DMS153 (cell line): ENCODE results near the gene RENBP.
"Not testable (repeated sequence)": the region's sequence is repeated elsewhere in the genome, so short reads cannot be mapped to it uniquely, and the experiment has no call there.

Source experiments
- DNase-seq: peaks from one replicate; lab custom pipeline; 2025; lab: John Stamatoyannopoulos, UW

RENBP gene

DNA sequence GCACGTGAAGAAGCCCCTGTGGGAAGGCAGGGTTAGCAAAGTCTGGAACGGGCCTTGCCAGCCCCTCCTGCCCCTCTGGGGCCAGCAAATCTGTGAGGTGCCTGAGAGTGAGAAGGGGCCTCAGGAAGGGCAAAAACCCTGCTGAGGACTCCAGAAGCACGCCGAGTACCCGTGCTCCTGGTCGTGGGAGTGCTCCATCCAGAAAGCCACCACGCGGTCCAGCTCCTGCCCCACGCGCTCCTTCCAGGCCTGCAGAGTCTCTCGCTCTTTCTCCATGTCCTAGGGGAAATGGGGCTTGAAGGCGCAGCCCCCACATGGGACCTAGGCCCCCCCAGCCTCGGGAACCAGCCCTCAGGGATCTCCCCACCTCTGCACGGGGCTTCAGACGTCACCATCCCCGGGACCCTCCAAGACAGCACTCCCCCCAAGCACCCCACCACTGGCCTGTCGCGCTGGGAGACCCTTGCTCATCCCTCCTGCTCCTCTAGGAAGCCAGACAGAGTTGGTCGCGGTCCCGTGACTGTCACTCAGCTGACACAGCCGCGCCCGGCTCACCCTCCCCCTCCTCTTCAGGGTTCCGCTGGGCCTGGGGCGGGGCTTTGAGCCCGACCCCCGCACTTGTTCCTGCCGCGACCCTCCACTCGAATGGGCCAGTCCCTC lies at the start of gene RENBP:
TSS of gene RENBP (minus strand) at position 504 of the 660 bp plus-strand sequence. CDS start at position 471, 33 bp downstream.
- no peak for DNase-seq

DNA sequence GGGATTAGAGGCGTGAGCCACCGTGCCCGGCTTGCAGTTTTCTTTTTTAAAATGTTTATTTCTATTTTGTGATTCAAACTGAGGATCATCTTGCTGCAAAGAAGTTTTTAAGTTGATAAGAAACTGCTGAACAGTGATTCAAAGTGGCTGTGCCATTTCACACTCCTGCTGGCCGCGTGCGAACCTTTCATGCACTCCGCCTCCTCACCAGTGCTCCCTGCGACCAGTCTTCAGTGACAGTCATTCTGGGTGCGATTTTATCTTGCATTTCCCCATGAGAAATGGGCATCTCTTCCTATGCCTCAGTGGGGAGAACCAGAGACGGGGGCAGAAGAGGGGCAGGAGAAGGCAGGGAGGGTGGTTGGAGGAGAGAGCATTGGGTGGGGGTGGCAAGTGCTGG lies 49.5 kb upstream of the RENBP start:
- DNase-seq, result no peak

DNA sequence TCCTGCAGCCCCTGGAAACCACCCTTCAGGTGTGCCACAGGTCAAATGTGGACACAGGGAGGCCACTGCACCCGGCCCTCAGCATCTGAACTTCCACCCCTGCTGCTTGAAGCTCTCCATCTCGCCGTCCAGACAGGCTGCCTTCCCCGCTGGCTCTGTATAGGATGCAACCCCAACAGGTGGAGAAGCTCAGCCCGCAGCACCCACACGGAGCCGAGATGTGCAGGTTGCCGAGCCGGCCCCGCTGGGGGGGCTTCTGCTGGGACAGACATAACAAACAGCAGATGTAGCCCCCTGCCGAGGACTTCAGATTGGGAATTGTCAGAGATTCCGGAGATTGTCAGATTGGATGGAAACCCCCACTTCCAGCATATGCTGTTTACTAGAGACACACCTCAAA lies 48.6 kb upstream of the RENBP start:
- DNase-seq, result no peak

DNA sequence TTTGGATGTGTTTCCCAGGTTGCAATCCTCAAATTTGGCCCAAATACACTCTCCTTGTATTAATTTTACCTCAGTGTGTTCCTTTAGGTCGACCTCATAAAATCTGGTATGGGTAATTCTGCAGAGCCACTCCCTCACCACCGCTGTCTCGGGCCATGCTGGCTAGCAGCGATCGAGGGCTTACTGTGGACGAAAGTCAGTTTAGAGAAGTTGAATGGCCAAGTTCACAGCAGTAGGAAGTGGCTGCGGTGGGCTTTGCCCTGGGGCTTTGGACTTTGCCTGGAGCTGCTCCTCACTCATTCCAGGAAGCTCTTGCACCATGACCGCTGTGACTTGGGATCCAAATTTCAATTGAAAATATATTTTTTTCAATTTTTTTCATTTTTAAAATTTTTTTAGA lies 47.7 kb upstream of the RENBP start:
- DNase-seq, result no peak

DNA sequence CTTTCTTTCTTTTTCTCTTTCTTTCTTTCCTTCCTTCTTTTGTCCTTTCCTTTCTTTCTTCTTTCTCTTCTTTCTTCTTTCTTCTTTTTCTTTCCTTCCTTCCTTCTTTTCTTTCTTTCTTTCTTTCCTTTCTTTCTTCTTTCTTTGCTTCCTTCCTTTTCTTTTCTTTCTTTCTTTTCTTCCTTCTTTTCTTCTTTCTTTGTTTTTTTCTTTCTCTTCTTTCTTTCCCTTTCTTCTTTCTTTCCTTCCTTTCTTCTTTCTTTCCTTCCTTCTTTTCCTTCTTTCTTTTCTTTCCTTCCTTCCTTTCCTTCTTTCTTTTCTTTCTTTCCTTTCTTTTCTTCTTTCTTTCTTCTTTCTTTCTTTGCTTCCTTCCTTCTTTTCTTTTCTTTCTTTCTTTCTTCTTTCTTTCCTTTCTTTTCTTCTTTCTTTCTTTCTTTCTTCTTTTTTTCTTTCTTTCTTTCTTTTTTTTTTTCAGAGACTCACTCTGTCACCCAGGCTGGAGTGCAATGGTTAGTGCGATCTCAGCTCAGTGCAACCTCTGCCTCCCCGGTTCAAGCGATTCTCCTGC lies 46.7 kb upstream of the RENBP start:
- no peak for DNase-seq

DNA sequence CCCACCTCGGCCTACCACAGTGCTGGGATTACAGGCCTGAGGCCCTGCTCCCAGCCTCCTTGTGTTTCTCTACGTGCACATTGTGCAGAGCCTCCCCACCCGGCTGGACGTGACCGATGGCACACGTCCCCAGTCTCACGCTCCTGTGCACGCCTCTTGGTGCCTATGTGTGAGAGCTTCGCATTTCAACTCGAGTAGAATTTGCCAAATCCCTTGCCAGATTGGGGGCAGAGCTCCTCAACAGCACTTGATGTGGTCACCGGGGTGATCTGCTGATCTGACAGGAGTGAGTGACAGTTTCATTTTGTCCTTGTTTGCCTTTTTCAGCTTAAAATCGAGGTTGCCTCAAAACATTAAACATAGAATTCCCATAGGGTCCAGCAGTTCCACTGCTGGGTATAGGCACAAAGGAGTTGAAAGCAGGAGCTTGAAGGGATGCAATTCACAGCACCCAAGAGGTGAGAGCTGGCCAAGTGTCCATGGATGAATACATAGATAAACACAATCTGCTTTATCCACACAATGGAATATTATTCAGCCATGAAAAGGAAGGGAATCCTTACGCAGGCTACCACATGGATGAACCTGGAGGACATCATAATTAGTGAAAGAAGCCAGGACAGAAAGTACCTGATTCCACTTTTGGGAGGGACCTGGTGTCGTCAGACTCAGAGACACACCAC lies 45.7 kb upstream of the RENBP start:
- no peak for DNase-seq

DNA sequence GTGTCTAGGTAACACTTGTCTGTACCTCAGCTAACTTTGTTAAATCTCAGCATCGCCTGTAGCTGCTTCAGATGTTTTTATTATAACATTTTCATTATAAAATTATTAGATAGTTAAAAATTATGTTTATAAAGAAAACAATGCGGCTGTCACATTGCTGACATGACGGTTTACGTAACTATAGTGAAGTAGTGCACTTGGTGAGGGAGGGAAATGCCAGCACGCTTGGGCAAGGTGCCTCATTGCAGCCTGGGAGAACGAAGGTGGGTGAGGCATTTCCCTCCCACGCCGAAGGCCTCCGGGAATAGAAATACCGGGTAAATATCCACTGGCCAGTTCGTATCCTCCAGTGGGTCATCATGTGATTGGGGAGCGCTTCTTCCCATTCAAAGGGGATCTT lies 44.0 kb upstream of the RENBP start:
- DNase-seq, result no peak

DNA sequence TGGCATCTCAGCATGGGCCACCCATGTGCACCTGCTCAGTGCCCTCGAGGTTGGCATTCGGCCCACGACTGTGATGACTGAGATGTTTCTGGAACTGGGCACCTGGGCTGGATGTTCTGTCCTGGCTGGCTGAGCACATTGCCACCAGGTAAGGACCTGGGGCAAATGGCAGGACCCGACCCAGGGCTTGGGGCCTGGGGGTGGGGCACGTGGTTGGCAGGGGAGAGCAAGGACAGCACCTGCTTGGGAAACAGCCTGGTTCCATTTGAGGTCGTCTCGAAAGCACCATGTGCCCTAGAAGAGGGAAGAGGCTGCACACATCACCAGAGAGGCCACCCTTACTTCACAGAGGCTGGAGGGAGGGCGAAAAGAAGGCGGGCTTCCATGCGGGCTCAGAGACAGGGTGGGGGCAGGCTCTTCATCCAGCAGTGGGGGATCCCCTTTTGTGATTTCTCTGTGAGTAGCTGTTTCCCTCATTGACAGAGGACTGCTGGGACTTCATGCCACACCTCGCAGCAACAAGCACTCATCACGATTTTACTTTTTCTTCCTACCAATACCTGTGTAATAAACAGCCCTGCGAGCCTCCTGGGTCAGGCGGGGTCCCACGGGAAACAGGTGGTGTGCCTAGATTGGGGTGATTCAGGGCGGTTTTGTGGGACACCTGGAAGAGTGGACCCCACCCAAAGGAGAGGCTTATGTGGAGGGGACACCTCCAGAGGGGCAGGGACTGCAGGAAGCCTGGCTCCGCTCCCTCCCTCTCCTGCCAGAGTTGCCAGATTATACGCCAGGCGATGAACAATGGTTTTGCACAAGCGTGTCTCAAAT lies 40.1 kb upstream of the RENBP start:
- no peak for DNase-seq

DNA sequence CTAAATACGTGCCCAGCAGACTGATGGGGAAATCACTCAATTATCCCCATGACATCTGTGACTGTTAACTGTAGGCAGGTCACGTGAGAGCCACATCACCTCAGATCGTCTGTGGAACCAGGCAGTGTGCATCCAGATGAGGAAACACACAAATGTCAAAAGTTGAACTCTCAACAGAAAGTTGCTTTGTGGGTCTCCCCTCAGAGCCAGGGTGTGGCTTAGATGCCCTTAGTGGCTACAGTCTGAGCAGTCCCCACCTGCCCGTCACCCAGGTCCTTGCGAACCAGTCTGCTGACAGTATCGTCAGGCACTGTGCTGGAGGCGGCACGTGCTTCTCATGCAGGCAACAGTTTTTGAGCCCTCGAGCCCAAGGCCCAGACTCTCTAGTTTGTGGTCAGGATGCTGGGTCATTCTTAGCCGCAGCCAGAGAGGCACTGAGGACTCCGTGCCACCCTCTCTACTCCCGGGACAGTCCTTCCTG lies 38.9 kb upstream of the RENBP start:
- DNase-seq, result no peak

DNA sequence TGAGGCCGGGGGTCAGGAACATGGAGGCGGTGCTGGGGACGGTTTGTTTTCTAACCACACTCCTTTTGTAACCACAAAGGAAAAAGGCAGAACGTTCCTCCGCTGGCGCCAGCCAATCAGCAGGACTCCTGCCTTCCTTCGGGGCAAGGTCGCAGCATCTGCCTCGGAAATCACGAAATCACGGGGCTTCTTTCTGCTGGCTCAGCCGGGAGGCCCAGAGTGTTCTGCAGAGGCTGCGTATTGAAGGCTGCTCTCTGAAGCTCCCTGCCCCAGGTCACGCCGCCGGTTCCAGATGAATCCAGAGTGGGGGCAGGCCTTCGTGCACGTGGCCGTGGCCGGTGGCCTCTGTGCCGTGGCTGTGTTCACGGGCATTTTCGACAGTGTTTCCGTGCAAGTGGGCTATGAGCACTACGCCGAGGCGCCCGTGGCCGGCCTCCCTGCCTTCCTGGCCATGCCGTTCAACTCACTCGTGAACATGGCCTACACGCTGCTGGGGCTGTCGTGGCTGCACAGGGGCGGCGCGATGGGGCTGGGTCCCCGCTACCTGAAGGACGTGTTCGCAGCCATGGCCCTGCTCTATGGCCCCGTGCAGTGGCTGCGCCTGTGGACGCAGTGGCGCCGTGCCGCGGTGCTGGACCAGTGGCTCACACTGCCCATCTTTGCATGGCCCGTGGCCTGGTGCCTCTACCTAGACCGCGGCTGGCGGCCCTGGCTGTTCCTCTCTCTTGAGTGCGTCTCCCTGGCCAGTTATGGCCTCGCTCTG lies 37.5 kb upstream of the RENBP start:
- no peak for DNase-seq

DNA sequence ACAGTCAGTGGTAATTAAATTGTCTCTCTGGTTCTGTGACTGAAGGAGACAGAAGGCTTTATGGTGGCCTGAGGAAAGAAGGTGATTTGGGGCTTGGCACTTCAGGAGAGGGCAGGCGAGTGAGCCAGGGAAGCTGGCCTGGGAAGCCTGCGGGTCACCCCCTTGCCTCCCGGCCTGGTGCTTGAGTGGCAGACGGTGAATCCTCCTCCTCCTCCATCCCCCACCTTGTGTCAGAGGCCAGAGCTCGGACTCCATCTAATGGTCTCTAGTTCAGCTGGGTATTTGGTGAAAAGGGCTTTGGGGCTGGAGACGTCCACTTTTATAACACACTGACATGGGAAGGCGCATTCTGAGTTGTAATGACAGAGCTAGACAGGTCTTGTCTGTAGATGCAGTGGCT lies 36.8 kb upstream of the RENBP start:
- no peak for DNase-seq

DNA sequence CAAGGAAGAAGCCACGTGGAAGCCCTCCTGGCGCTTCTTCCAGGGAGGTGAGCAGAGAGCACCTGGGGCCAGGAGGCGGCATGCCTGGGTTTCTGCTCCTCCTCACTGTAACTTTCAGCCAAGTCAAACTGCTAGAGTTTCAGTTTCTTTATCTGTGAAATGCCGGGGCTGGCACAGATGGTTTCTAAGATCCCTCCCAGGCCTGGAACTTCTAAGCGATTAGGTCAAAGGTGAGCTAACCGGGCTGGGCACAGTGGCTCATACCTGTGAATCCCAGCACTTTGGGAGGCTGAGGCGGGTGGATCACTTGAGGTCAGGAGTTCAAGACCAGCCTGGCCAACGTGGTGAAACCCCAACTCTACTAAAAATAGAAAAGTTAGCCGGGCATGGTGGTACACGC lies 36.0 kb upstream of the RENBP start:
- DNase-seq, result not testable (repeated sequence)

DNA sequence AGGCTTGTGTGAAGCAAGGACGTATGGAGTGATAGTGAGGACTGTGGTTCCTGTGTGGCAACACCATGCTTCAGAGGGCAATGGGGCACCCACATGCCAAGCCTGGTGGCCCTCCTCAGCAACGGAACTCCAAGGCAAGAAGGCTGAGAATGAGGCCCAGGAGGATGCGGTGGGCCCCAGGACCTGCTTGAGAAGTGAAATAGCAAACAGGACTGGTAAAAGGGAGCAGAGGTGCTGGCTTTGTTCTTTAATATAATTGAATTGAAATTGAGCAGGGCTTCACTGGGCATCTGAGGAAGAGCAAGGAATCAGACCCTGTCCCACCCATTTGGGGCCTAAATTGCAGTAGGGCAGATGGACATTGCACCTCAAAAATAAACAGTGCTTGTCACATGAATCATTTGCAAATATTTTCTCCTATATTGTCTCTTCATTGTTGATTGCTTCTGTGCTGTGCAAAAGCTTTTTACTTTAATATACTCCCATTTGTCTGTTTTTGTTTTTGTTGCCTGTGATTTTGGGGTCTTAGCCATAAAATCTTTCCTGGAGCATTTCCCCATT lies 30.4 kb upstream of the RENBP start:
- DNase-seq, result no peak

DNA sequence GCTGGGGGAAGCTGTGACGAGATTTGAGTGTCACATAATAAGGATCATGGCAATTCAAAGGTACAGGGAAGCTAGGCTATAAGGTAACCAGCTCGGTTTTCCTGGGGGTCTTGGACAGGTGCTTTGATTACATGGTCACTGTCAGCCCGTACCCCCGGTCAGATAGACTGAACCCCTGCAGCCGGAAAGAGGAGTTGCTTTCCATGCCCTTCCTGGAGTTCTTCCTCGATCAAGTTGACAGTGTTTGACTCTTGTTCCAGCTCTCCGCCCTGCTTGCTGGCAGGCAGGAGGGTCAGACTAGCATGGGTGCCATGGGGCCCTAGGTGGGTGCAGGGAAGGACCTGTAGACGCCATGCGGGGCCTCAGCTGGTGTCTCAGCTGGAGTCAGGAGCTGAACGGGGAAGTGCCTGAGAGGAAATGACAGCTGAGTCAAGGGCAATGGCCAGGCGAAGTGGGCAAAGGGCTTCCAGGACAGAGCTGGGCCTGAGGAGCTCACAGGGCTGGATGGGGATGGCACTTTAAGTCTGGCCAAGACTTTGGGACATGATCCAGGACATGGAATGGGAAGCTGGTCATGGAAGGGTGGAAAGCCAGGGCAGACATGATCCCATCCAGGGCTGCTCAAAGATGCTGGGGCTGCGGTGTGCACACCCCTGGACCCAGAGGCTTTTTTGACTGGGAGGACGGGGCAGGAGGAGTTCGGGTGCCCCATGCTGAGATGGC lies 29.7 kb upstream of the RENBP start:
- DNase-seq, result no peak

DNA sequence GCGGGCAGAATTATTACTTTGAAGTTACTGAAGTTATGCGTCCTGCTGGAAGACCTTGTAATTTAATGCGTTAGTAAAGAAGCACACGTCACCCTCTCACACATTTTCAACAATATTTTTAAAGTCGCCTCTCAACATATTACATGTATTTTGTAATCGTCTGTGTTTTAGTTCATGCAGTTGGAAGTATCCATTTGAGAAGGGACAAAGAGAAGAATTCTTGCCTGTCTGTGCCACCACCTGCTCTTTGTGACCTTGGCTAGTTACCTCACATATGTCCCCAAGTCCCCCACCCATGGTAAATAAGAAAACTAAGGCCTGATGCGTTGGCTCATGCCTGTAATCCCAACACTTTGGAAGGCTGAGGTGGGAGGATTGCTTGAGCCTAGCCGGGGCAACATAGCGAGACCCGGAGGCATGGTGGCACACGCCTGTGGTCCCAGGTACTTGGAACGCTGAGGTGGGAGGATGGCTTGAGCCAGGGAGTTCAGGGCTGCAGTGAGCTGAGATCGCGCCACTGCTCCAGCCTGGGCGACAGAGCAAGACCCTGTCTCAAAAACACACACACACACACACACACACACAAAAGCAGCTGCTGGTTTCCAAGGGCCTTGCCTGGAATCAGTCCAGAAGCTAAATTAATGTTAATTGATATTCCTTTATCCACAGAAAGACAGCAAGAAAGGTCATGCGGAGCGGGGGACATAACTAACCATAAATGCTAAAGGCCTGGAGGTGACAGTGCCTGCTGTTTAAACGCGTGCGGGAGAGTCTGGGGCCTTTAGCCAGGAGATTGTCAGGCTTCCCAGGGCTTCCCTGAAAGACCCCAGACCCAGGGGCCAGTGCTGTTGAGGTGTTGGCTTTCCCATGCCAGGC lies 28.9 kb upstream of the RENBP start:
- no peak for DNase-seq

DNA sequence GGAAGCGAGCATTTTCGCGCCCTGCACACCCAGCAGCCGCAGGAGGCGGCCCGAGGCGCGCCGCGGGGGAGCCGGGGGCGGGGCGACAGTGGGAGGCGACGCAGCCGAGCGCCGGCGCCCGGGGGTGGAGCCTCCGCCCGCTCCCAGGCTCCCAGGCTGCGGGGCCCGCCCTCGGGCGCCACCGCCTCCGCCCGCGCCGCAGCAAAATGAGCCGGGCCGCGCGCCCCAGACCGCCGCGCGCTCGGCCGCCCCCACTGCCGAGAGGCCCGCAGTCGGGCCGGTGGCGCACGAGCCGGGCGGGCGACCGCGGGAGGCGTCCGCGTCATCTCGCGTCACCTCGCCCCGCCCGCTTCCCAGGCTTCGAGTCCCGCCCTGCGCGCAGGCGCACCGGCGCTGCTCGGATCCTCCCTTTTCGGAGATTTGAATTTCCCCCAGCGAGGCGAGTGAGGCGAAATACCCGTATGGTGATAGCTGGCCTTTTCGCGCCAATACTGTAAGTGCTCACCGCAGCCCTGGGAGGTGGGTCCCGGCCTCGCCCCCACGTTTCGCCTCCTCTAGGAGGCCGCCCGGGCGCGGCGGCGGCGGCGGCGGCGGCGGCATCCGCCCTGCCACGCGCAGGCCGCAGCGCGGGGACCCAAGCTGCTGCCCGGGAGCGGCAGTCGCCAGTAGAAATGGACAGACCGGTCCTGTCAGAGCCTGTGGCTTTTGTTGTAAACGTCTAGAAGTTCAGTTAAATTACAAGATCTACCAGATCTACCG lies 28.1 kb upstream of the RENBP start, which contains the start of gene TMEM187:
TSS of gene TMEM187 (plus strand) at position 387 of the 759 bp plus-strand sequence. CDS start 9,309 bp downstream, outside the sequence.
- peak; percentile 83 for DNase-seq

DNA sequence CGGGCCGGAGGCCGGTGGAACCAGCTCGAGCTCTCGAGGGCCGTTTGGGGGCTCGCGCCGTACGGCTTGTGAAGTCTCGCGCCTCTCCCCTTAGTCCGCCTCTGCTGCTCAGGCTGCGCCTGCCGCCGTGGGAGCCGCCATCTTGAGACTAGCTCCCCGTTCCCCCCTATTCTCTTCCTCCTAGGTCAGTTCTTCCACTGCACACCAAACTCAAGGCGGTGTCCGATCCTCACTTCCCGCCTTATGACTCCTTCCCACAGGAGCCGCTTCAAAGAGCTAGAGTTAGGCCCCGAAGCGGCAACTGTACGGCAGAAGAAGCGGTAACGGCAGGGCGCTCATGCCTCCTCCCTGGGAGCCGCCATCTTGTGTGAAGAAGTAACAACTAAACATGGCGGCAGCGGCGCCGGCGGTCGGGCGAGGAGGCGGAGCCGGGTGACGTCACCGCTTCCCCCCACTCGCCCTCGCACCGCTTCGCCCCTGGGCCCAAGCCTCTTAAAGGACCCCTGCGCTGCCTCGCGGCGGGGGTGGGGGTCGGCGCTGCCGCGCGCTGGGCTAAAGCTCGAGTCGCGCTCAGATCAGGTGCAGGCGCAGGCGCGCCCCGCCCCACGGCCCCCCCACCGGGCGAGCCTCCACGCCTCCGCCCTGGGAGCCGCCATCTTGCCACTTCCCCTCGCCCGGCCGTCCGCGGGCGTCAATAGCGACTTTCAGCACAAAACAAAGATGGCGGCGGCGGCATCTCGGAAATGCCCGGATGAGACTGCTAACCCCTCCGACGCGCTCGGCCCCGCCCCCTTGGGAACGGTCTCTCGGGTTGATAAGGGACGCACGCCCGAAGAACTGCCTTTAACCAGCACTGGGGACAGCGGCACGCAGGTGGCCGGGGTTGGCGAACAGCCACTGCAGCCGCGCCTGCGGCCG lies 27.3 kb upstream of the RENBP start, which contains the start of gene HCFC1:
TSS of gene HCFC1 (minus strand) at position 369 of the 918 bp plus-strand sequence. CDS start 978 bp downstream, outside the sequence.
- DNase-seq, result peak; percentile 93

DNA sequence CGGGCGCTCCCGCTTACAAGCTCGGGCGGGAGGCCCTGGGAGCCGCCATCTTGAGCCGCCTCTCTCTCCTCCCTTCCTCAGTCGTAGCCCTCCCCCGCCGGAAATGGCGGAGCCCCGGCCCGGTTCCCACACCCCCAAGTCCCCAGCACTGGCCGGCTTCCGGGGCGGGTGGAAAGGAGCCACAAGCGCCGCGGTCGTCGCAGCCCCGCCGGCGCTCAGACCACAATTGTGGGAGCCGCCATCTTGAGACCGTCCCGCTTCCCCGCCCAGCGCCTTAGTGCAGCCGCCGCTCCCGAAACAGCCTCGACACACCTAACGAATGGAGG lies 26.6 kb upstream of the RENBP start:
- DNase-seq, result peak; percentile 78
